ENCODE results near the gene SP2.

The SP2 gene

GRCh38 chr17:47952171-47953021, 56.4 kb downstream of the SP2 start:
- DNase-seq, result peak; percentile 68

GRCh38 chr17:47953909-47954308, 57.9 kb downstream of the SP2 start:
- DNase-seq, result no peak

- DNase-seq, result no peak
Observed at GRCh38 chr17:47955497-47956461, 59.7 kb downstream of the SP2 start.

- no peak for DNase-seq
Observed at GRCh38 chr17:47956791-47957590, 61.0 kb downstream of the SP2 start.

- no peak for DNase-seq
Observed at GRCh38 chr17:47957591-47958490, 61.8 kb downstream of the SP2 start, which contains the start of gene PRR15L. PRR15L (minus strand) TSS chr17:47957883; CDS start chr17:47953234, 4,649 bp downstream.

GRCh38 chr17:47959825-47960655, 64.0 kb downstream of the SP2 start:
- DNase-seq, result no peak

GRCh38 chr17:47961406-47961805, 65.4 kb downstream of the SP2 start:
- DNase-seq, result no peak

- DNase-seq, result no peak
Observed at GRCh38 chr17:47962901-47963300, 66.9 kb downstream of the SP2 start.

- DNase-seq, result no peak
Observed at GRCh38 chr17:47964856-47965255, 68.8 kb downstream of the SP2 start.

- DNase-seq, result no peak
Observed at GRCh38 chr17:47966079-47966519, 70.1 kb downstream of the SP2 start.

- DNase-seq, result no peak
Observed at GRCh38 chr17:47967607-47968252, 71.7 kb downstream of the SP2 start.

- DNase-seq, result no peak
Observed at GRCh38 chr17:47968836-47969235, 72.8 kb downstream of the SP2 start.

- no peak for DNase-seq
Observed at GRCh38 chr17:47969930-47970724, 74.1 kb downstream of the SP2 start.

- DNase-seq, result peak; percentile 100
Observed at GRCh38 chr17:47970725-47971499, 74.9 kb downstream of the SP2 start, which contains the start of gene CDK5RAP3. CDK5RAP3 (plus strand) TSS chr17:47971113; CDS start chr17:47971147, 34 bp downstream.

- no peak for DNase-seq
Observed at GRCh38 chr17:47973541-47973940, 77.5 kb downstream of the SP2 start.

GRCh38 chr17:47975189-47975822, 79.3 kb downstream of the SP2 start:
- DNase-seq, result no peak

GRCh38 chr17:47975823-47976205, 79.8 kb downstream of the SP2 start:
- DNase-seq, result no peak

- peak; percentile 82 for DNase-seq
Observed at GRCh38 chr17:47978324-47978723, 82.3 kb downstream of the SP2 start.
